ENCODE measurements around the gene POLD4. TPM values are rescaled to one million over a fixed set of nuclear protein-coding genes. Genes with fewer than 3 reads are reported as not detected.

POLD4 gene
- total RNA-seq, 2 experiments from 2014 or later = 31.7 to 39.5 TPM

DNA sequence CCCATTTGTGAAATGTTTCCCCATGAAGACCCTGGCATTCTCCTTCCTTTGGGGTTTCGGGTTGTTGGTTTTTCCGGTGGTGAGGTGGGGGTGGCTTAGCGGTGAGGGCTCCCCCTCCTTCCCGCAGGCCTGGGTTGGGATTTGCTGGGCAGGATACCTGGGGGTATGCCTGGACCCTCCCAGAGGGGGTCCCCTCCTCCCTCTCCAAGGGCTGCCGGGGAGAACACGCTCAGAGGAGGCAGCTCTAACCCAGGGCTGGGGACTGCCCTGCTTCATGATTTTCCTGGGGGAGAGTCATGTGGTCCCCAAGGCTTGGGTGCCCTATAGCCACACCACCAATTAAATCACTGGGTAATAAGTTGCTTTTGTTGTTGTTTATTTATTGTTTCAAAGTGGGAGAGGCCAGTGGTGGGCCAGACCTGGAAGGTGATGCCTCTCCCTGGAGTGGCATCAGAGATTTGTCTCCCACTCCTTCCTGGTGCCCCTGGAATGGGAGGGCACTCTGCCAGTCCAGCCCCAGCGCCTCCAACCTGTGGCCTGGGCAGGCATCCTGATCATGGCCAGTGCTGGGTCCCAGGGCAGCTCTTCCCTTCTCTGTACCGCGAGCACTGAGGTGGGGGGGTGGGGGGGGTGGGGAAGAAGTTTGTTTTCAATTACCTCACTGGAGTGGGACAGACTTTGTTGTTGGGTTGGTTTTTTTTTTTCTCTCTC is 21.4 kb upstream of the POLD4 start:
- intact Hi-C loops (cut with DNase I, micrococcal nuclease) = no loop called here
- H3K27me3 ChIP-seq (ENCODE audit: control insufficient read depth in 1 of 2, insufficient read depth in 2 of 2, low read length in 2 of 2) = peaks cover 6 to 16% of the 10 kb centered on the region in 2 experiments
- CTCF ChIA-PET = interaction anchor here (1.1 to 5.6 kb wide), 8 partner anchors 8 to 83 kb away, joined by 3 to 24 read pairs (median 10); partner anchors contain the start of gene PPP1CA
- no peaks in the 10 kb centered on the region for H3K9me3 Mint-ChIP-seq
- H3K36me3 Mint-ChIP-seq (ENCODE audit: low read depth) = peaks cover 5% of the 10 kb centered on the region
- no peaks in the 10 kb centered on the region for H3K9me3 ChIP-seq (ENCODE audit: control insufficient read depth in 1 of 2, insufficient read depth in 1 of 2, low read length in 2 of 2)
- H3K27ac Mint-ChIP-seq = peak overlapping the region; percentile 91
- H3K36me3 ChIP-seq (ENCODE audit: insufficient read depth, low read length) = no peaks in the 10 kb centered on the region
- POLR2A ChIA-PET = interaction anchor here (0.6 to 8.2 kb wide), 6 partner anchors 11 to 97 kb away, joined by 3 to 81 read pairs (median 7); partner anchors contain the start of genes POLD4 and PTPRCAP
- ATAC-seq (ENCODE audit: poor library complexity) = no peak
- TF ChIP-seq, protein P1, sequence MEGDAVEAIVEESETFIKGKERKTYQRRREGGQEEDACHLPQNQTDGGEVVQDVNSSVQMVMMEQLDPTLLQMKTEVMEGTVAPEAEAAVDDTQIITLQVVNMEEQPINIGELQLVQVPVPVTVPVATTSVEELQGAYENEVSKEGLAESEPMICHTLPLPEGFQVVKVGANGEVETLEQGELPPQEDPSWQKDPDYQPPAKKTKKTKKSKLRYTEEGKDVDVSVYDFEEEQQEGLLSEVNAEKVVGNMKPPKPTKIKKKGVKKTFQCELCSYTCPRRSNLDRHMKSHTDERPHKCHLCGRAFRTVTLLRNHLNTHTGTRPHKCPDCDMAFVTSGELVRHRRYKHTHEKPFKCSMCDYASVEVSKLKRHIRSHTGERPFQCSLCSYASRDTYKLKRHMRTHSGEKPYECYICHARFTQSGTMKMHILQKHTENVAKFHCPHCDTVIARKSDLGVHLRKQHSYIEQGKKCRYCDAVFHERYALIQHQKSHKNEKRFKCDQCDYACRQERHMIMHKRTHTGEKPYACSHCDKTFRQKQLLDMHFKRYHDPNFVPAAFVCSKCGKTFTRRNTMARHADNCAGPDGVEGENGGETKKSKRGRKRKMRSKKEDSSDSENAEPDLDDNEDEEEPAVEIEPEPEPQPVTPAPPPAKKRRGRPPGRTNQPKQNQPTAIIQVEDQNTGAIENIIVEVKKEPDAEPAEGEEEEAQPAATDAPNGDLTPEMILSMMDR (IDR thresholded peaks at IDR 0.05) = no peak
- no peak overlapping the region for H3K27ac ChIP-seq (ENCODE audit: low read depth in 1 of 2, low read length in 2 of 2)
- peaks cover 42% of the 10 kb centered on the region for H3K27me3 Mint-ChIP-seq
- H3K4me1 ChIP-seq (ENCODE audit: insufficient read depth, low read length) = peaks cover 54% of the 10 kb centered on the region
- DNase-seq = no peak
- H3K4me3 ChIP-seq (ENCODE audit: low read length) = no peak overlapping the region
- H3K4me3 Mint-ChIP-seq = peak overlapping the region; percentile 91
- peaks cover 45% of the 10 kb centered on the region for H3K4me1 Mint-ChIP-seq (ENCODE audit: low read depth)

DNA sequence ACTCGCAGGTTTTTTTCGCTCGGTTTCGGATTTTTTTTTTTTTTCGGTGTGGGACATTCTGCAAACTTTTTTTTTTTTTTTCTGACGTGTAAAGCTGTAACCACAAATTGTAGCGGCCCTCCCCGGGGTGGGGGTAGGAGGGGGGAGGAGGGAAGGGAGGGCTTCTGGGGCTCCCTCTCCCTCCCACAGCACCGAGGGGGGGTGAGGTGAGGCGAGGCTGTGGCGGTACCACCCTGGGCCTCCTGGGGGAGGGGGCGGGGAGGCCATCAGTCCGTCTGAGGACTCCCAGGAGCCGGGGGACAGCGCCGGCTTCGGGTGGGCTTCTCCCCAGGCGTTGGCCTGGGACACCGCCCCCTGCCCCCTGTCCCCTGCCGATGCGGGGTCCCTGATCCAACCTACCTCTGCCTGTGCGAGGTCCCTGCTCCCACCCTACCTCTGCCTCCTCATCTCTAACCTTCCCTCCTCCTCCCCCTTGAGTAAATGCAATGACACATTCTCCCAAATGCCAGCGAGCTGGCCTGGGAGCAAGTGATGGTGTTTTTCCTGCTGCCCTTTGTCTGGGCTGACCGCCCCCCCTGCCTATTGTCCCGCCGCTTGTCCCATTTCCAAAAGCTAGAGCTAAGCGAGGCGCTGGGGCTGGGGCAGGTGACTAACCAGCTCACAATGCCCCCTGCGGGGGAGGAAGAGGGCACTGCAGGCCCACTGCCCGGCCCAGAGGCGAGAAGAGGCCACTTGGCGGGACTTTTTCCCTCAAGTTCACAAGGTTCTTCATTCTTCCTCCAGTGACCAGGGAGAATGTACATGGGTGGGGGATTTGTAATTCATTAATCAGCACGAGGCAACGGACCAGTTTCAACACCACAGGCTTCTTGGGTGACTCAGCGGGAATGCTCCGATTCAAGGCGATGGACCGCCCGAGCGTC is 20.6 kb upstream of the POLD4 start:
- Mint-ChIP-seq H3K9me3 (no peaks in the 10 kb centered on the region), H3K36me3 (ENCODE audit: low read depth) (peaks cover 5% of the 10 kb centered on the region), H3K4me3 (peak overlapping the region; percentile 94), H3K4me1 (ENCODE audit: low read depth) (peaks cover 53% of the 10 kb centered on the region), H3K27me3 (peaks cover 42% of the 10 kb centered on the region), H3K27ac (peak overlapping the region; percentile 91)
- no peak overlapping the region for H3K27ac ChIP-seq (ENCODE audit: low read depth in 1 of 2, low read length in 2 of 2)
- DNase-seq (peak; percentile 70 to 93 (median 76)), ATAC-seq (ENCODE audit: poor library complexity) (peak; percentile 84)
- intact Hi-C loops (cut with DNase I, micrococcal nuclease) = loop anchor here in 1 of 2 experiments (1.0 kb wide), 1 partner anchor 21 kb away; the partner anchor contains the start of gene POLD4
- CTCF ChIA-PET = interaction anchor here (0.8 to 5.6 kb wide), 7 partner anchors 8 to 82 kb away, joined by 3 to 24 read pairs (median 11); partner anchors contain the start of gene PPP1CA
- peaks cover 6 to 16% of the 10 kb centered on the region in 2 experiments for H3K27me3 ChIP-seq (ENCODE audit: control insufficient read depth in 1 of 2, insufficient read depth in 2 of 2, low read length in 2 of 2)
- no peaks in the 10 kb centered on the region for H3K36me3 ChIP-seq (ENCODE audit: insufficient read depth, low read length)
- TF ChIP-seq, protein P1 (IDR thresholded peaks at IDR 0.05) = peak; percentile 40
- H3K4me1 ChIP-seq (ENCODE audit: insufficient read depth, low read length) = peaks cover 63% of the 10 kb centered on the region
- POLR2A ChIA-PET = interaction anchor here (0.6 to 8.2 kb wide), 15 partner anchors 7 to 240 kb away, joined by 3 to 81 read pairs (median 4); partner anchors contain the start of genes AIP, POLD4, PPP1CA and PTPRCAP
- H3K4me3 ChIP-seq (ENCODE audit: low read length) = peak overlapping the region; percentile 48
- no peaks in the 10 kb centered on the region for H3K9me3 ChIP-seq (ENCODE audit: control insufficient read depth in 1 of 2, insufficient read depth in 1 of 2, low read length in 2 of 2)
